ENCODE data around the gene SEMA4D.

The SEMA4D gene

DNA sequence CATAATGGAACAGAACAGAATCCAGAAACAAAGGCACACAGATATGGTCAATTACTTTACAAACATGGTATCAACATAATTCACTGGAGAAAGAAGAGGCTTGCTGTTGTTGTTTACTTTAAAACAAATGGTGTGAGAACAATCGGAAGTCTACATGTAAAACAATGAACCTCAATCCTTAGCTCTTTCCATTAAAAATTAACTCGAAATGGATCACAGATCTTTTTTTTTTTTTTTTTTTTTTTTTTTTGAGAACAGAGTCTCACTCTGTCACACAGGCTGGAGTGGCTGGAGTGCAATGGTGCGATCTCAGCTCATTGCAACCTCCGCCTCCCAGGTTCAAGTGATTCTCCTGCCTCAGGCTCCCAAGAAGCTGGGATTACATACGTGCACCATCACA lies 9.8 kb downstream of the SEMA4D start:
- no peak for DNase-seq (ENCODE audit: low spot score)
- TF ChIP-seq CTCF (conservative IDR thresholded peaks at IDR 0.05; ENCODE audit: low read depth) = no peak
- no peak overlapping the region for H3K27ac ChIP-seq
- POLR2A ChIA-PET (ENCODE audit: low non-redundant PET) = no interaction called here
- CTCF ChIA-PET = no interaction called here

DNA sequence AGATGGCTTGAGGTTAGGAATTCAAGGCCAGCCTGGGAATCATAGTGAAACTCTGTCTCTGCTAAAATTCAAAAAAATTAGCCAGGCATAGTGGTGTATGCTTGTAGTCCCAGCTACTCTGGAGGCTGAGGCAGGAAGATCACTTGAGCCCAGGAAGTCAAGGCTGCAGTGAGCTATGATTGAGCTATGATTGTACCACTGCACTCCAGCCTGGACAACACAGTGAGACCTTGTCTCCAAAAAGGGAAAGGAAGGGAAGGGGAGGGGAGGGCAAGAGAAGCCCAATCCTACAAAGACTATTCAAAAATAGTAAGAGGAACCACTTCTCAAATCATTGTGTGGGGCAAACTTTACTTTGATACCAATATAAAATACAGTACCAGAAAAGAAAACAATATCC lies 11.2 kb downstream of the SEMA4D start:
- no peak for TF ChIP-seq CTCF (conservative IDR thresholded peaks at IDR 0.05; ENCODE audit: low read depth)
- DNase-seq (ENCODE audit: low spot score) = no peak
- H3K27ac ChIP-seq = no peak overlapping the region
- ChIA-PET POLR2A (ENCODE audit: low non-redundant PET) (no interaction called here), CTCF (interaction anchor here (0.6 kb wide), 2 partner anchors 10 to 125 kb away, joined by 3 to 6 read pairs; no protein-coding TSS in a partner anchor)

GRCh38 chr9:89484475-89485404 lies 13.2 kb downstream of the SEMA4D start:
- ChIA-PET POLR2A (ENCODE audit: low non-redundant PET) (no interaction called here), CTCF (interaction anchor here (0.6 kb wide), 1 partner anchor 576 kb away, joined by 3 read pairs; no protein-coding TSS in a partner anchor)
- no peak for TF ChIP-seq CTCF (conservative IDR thresholded peaks at IDR 0.05; ENCODE audit: low read depth)
- no peak overlapping the region for H3K27ac ChIP-seq
- DNase-seq (ENCODE audit: low spot score) = no peak

DNA sequence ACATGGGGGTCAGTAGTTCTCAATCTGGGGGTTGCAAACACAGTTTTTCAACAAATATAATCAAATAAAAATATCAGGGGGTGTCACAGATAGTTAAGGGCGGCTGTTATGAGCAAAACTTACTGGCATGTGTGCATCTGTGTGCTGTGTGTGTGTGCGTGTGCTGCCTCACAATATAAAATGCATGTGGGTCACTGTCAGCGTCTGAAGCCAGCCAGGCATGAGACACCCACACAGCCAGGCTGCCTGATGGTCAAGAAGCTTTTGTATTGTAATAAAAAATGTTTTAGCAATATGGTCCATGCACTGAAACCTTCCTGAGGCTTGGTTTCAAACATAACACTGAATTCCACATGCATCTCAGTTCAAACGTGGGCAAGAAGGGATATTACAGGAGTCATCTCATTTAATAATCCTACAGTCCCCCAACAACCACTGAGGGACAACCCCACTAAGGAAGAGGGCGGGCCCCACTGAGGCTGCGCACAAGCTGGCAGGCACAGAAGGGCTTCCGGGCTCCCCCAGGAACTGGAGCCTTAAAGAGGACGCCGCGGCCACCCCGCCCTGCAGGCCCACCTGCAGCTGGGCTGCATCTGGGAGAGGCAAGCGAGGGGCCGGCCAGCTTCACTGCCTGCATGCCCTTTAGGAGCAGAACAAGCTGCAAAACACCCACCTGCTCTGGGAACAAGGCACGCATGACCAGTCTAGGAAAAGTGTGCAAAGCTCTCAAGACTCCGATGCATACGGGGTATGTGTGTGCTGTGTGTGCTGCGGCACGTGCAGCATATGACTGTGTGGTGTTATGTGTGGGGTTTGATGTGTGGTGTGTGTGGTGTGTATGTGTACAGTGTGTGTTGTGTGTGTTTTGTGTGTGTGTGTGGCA lies 14.1 kb downstream of the SEMA4D start:
- POLR2A ChIA-PET (ENCODE audit: low non-redundant PET) = no interaction called here
- H3K27ac ChIP-seq = no peak overlapping the region
- CTCF ChIA-PET = interaction anchor here (0.6 kb wide), 1 partner anchor 1142 kb away, joined by 4 read pairs; no protein-coding TSS in a partner anchor
- DNase-seq (ENCODE audit: low spot score) = no peak
- TF ChIP-seq CTCF (conservative IDR thresholded peaks at IDR 0.05; ENCODE audit: low read depth) = no peak

GRCh38 chr9:89482901-89483361 lies 15.0 kb downstream of the SEMA4D start:
- POLR2A ChIA-PET (ENCODE audit: low non-redundant PET) = no interaction called here
- CTCF ChIA-PET = interaction anchor here (0.6 kb wide), 1 partner anchor 1141 kb away, joined by 4 read pairs; no protein-coding TSS in a partner anchor
- no peak overlapping the region for H3K27ac ChIP-seq
- no peak for TF ChIP-seq CTCF (conservative IDR thresholded peaks at IDR 0.05; ENCODE audit: low read depth)
- DNase-seq (ENCODE audit: low spot score) = no peak
